RWPE2 (cell line): ENCODE results near the gene ZNF101.

ENCODE experiments used
- ATAC-seq: fragments of 200-7000 bp; cut with Tn5 transposase; 3 replicates; pipeline ENCODE4 v1.9.1; 2021; ENCODE audit warnings: low read depth
- DNase-seq: peaks from one replicate; pipeline ENCODE4 v3.0.0-alpha.2; 2020; ENCODE audit warnings: low spot score
- H3K27ac ChIP-seq: fragments of 450-650 bp; 2 replicates; pipeline ENCODE4 v1.5.1; 2017; ENCODE audit warnings: mild to moderate bottlenecking; ENCODE audit not compliant: poor library complexity, severe bottlenecking
- H3K27me3 ChIP-seq: fragments of 250-450 bp; sonication (Bioruptor Pico); 2 replicates; pipeline ENCODE4 v1.5.1; 2021; ENCODE audit warnings: mild to moderate bottlenecking, moderate library complexity; ENCODE audit not compliant: insufficient read depth, poor library complexity, severe bottlenecking
- H3K36me3 ChIP-seq: fragments of 250-450 bp; sonication (Bioruptor Pico); 2 replicates; pipeline ENCODE4 v1.5.1; 2020; ENCODE audit warnings: low read depth, mild to moderate bottlenecking, moderate library complexity
- H3K4me1 ChIP-seq: fragments of 250-450 bp; sonication (Bioruptor Pico); 2 replicates; pipeline ENCODE4 v1.5.1; 2021; ENCODE audit warnings: mild to moderate bottlenecking, moderate library complexity; ENCODE audit not compliant: insufficient read depth, poor library complexity, severe bottlenecking
- H3K4me3 ChIP-seq: fragments of 250-450 bp; sonication (Bioruptor Pico); 2 replicates; pipeline ENCODE4 v1.5.1; 2021; ENCODE audit warnings: mild to moderate bottlenecking, moderate library complexity; ENCODE audit not compliant: severe bottlenecking
- H3K9me3 ChIP-seq: fragments of 250-450 bp; sonication (Bioruptor Pico); 2 replicates; pipeline ENCODE4 v1.5.1; 2021; ENCODE audit warnings: mild to moderate bottlenecking, moderate library complexity; ENCODE audit not compliant: severe bottlenecking
- TF ChIP-seq, protein P1 (sequence below): fragments of 450-650 bp; IDR thresholded peaks from one replicate; pipeline ENCODE4 v1.5.1; 2017; ENCODE audit warnings: mild to moderate bottlenecking, moderate library complexity; ENCODE audit not compliant: poor library complexity, severe bottlenecking

ZNF101 gene

DNA sequence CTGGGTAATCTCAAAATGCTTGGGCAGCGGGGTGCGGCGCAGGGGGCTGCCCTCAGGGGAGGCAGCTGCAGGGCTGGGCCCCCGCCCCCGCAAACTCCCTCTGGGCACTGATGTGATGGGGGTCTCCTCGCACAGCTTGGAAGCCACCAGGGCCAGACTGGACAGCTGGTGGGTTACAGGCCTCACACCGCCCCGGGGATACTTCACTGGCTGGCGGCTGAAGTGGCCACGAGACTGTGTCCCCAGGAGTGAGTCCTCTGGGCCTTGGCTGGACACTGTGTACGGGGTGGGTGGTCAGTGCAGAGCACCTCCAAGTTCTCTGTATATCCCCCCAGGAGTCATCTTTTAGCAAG lies 38.6 kb upstream of the ZNF101 start:
- DNase-seq, result no peak
- no peak for ATAC-seq
- Histone ChIP-seq H3K4me1 (no peaks in the 10 kb centered on the region), H3K27me3 (no peaks in the 10 kb centered on the region), H3K36me3 (peaks cover 6% of the 10 kb centered on the region), H3K27ac (no peak overlapping the region), H3K9me3 (no peaks in the 10 kb centered on the region), H3K4me3 (no peak overlapping the region)
- TF ChIP-seq, protein P1, sequence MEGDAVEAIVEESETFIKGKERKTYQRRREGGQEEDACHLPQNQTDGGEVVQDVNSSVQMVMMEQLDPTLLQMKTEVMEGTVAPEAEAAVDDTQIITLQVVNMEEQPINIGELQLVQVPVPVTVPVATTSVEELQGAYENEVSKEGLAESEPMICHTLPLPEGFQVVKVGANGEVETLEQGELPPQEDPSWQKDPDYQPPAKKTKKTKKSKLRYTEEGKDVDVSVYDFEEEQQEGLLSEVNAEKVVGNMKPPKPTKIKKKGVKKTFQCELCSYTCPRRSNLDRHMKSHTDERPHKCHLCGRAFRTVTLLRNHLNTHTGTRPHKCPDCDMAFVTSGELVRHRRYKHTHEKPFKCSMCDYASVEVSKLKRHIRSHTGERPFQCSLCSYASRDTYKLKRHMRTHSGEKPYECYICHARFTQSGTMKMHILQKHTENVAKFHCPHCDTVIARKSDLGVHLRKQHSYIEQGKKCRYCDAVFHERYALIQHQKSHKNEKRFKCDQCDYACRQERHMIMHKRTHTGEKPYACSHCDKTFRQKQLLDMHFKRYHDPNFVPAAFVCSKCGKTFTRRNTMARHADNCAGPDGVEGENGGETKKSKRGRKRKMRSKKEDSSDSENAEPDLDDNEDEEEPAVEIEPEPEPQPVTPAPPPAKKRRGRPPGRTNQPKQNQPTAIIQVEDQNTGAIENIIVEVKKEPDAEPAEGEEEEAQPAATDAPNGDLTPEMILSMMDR, result no peak

DNA sequence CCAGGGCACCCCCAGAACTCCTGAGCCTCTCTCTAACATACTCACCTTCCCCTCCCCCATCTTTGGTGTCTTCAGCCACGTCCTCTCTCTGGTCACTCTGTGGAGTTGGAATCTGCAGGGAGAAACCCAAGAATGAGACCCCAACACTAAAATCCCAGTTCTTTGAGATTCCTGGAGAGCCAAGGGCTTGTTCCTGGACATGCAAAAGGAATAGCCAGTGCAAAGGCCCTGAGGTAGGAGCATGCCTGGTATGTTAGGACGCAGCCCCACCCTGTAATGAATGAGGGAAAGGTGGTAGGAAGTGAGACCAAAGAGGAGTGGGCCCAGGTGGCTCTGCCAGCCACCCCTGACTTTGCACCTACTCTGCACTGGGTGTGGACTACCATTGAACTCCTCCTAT lies 38.2 kb upstream of the ZNF101 start:
- ATAC-seq, result no peak
- Histone ChIP-seq H3K4me3 (no peak overlapping the region), H3K27me3 (no peaks in the 10 kb centered on the region), H3K4me1 (no peaks in the 10 kb centered on the region), H3K36me3 (peaks cover 6% of the 10 kb centered on the region), H3K9me3 (no peaks in the 10 kb centered on the region), H3K27ac (no peak overlapping the region)
- TF ChIP-seq, protein P1, result no peak
- no peak for DNase-seq

DNA sequence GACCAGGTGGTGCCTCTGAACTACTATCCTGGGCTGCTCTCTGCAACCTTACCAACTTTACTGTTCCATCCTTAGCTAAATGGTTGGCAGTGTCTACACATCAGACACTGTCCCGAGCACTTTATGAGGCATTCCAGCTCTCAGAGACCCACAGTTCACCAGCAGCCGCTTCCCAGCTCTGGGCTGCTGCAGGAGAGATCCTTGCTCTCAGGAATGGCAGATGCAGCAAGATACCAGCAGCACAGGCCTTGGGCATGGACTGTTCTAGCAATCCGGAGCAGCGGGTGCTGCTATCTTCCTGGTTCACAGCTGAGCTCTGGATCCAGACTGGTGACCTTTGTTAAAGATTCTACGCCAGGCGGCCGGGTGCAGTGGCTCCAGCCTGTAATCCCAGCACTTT lies 37.3 kb upstream of the ZNF101 start:
- Histone ChIP-seq H3K4me1 (no peaks in the 10 kb centered on the region), H3K36me3 (peaks cover 9% of the 10 kb centered on the region), H3K27me3 (no peaks in the 10 kb centered on the region), H3K9me3 (no peaks in the 10 kb centered on the region), H3K4me3 (no peak overlapping the region), H3K27ac (no peak overlapping the region)
- TF ChIP-seq, protein P1, result no peak
- no peak for DNase-seq
- ATAC-seq, result no peak

DNA sequence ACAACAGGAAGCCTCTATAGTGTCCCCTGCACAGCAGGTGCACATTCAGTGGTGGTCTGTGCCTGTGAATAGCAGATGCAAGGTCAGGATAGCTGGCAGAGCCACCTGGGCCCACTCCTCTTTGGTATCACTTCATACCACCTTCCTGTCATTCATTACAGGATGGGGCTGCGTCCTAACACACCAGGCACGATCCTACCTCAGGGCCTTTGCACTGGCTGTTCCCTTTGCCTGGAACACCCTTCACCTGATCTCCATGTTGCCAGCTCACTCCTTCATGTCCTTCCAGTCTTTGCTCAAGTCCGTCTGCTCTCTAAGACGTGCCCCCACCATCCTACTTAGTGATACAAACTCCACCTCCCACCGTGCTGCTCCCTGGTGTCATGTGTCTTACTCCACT lies 36.0 kb upstream of the ZNF101 start:
- no peak overlapping the region for H3K4me3 ChIP-seq
- no peak overlapping the region for H3K27ac ChIP-seq
- H3K27me3 ChIP-seq, result no peaks in the 10 kb centered on the region
- no peak for ATAC-seq
- TF ChIP-seq, protein P1, result no peak
- H3K9me3 ChIP-seq, result no peaks in the 10 kb centered on the region
- DNase-seq, result no peak
- peaks cover 9% of the 10 kb centered on the region for H3K36me3 ChIP-seq
- H3K4me1 ChIP-seq, result no peaks in the 10 kb centered on the region

DNA sequence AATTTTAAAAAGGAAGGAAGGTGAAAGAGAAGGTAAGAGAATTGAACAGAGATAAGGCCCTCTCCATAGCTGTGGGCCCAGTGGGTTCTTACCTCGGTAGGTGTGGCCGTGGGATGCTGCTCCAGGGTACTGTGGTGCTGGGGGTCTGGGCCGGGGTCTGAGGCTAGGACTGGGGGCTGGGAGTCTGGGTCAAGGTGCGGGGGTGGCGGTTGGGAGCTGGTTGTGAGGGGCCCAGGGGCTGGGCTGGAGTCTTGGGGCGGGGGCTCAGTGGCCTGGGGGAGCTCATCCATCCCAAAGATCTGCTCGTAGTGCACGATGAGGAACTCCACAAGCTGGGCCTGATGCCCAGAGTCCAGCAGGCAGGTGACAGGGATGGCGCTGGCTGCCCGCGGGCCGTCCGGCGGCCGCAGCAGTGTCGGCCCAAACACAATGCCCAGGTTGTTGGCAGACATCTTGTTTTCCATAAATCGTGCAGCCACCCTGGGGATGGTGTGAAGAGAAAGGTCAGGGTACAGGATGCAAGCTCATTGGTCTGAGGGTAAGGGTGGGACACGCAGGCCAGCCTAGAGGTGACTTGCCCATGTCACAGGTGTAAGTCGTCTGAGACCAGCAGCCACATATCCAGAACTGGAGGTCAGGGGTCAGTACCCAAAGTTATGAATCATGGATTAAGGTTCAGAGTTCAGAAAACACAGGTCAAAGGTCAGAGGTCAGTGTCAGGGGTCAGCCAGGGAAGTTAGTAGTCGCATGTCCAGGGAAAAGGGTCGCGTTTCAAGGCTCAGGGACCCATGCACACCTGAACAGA lies 34.7 kb upstream of the ZNF101 start:
- TF ChIP-seq, protein P1, result no peak
- Histone ChIP-seq H3K36me3 (peaks cover 9% of the 10 kb centered on the region), H3K27ac (no peak overlapping the region), H3K4me1 (no peaks in the 10 kb centered on the region), H3K4me3 (no peak overlapping the region), H3K9me3 (no peaks in the 10 kb centered on the region), H3K27me3 (no peaks in the 10 kb centered on the region)
- no peak for DNase-seq
- no peak for ATAC-seq
